CD14-positive monocyte (primary cell): ENCODE results near the gene SFI1. TPM values are rescaled to one million over a fixed set of nuclear protein-coding genes. Genes with fewer than 3 reads are reported as not detected.
A peak's percentile ranks its signal among the peaks of the same experiment; 100 is the strongest.
"Not testable (repeated sequence)": the region's sequence is repeated elsewhere in the genome, so short reads cannot be mapped to it uniquely, and the experiment has no call there.

Source experiments
- DNase-seq, 3 donors: peaks; one replicate each; pipeline ENCODE4 v3.0.0-alpha.2; 2011 to 2022
- H2AFZ ChIP-seq: 2 replicates; pipeline ENCODE4 v1.6.0; 2012; ENCODE audit warnings: mild to moderate bottlenecking, low read depth, low read length, inconsistent platforms; ENCODE audit not compliant: insufficient read depth, poor library complexity, severe bottlenecking
- H3K27ac ChIP-seq, 2 donors: 1 replicate in 1 of 2; 2 replicates in 1 of 2; pipeline ENCODE4 v1.5.1; 2012 to 2013; ENCODE audit warnings: low read length in 2 of 2, control low read depth in 1 of 2, inconsistent platforms in 1 of 2, low read depth in 1 of 2, mild to moderate bottlenecking in 1 of 2
- H3K27me3 ChIP-seq, 2 donors: one replicate each; pipeline versions ENCODE4 v1.6.0 to v1.6.1; 2011 to 2013; ENCODE audit warnings: low read length in 2 of 2; ENCODE audit not compliant: control insufficient read depth in 2 of 2, insufficient read depth in 2 of 2
- H3K36me3 ChIP-seq, 2 donors: replicated peaks in 1 of 2; 1 replicate in 1 of 2; 2 replicates in 1 of 2; pipeline versions ENCODE4 v1.5.1 to v1.6.1; 2012 to 2013; ENCODE audit warnings: low read length in 2 of 2, control low read depth in 1 of 2, inconsistent platforms in 1 of 2, mild to moderate bottlenecking in 1 of 2; ENCODE audit not compliant: insufficient read depth in 2 of 2, control insufficient read depth in 1 of 2
- H3K4me1 ChIP-seq, 2 donors: 1 replicate in 1 of 2; 2 replicates in 1 of 2; pipeline versions ENCODE4 v1.5.1 to v1.6.1; 2012 to 2013; ENCODE audit warnings: low read length in 2 of 2, control low read depth in 1 of 2, inconsistent platforms in 1 of 2, mild to moderate bottlenecking in 1 of 2, moderate library complexity in 1 of 2; ENCODE audit not compliant: insufficient read depth in 2 of 2, control insufficient read depth in 1 of 2
- H3K4me2 ChIP-seq: replicated peaks from 2 replicates; pipeline ENCODE3; 2012; ENCODE audit warnings: low read length, moderate library complexity, mild to moderate bottlenecking; ENCODE audit not compliant: poor library complexity, severe bottlenecking; ENCODE audit errors: extremely low read depth
- H3K4me3 ChIP-seq, 3 experiments: fragments of 200-600 bp in 1 of 3; sonication (generic) in 1 of 3; replicated peaks in 1 of 3; 1 replicate in 2 of 3; 2 replicates in 1 of 3; pipeline ENCODE4 v1.5.1; 2011 to 2013; ENCODE audit warnings: low read length in 3 of 3, mild to moderate bottlenecking in 3 of 3, control low read depth in 2 of 3, low read depth in 2 of 3, inconsistent platforms in 1 of 3, moderate library complexity in 1 of 3
- H3K79me2 ChIP-seq: 2 replicates; pipeline ENCODE4 v1.6.0; 2012; ENCODE audit warnings: mild to moderate bottlenecking, control low read depth, inconsistent platforms, low read length, moderate library complexity; ENCODE audit not compliant: insufficient read depth
- H3K9ac ChIP-seq: 2 replicates; pipeline ENCODE4 v1.6.0; 2017; ENCODE audit warnings: low read length, mild to moderate bottlenecking; ENCODE audit not compliant: insufficient read depth, poor library complexity, severe bottlenecking
- H3K9me3 ChIP-seq, 2 donors: replicated peaks in 1 of 2; 1 replicate in 1 of 2; 2 replicates in 1 of 2; pipeline versions ENCODE4 v1.5.1 to v1.6.1; 2012 to 2013; ENCODE audit warnings: low read length in 2 of 2, control low read depth in 1 of 2; ENCODE audit not compliant: control insufficient read depth in 1 of 2, insufficient read depth in 1 of 2
- H4K20me1 ChIP-seq: 2 replicates; pipeline ENCODE4 v1.6.0; 2012; ENCODE audit warnings: mild to moderate bottlenecking, low read length, control low read depth, moderate library complexity; ENCODE audit not compliant: insufficient read depth
- H3K27ac Mint-ChIP-seq, 7 donors: one replicate each; pipeline ENCODE4 v1.8.0; 2020; ENCODE audit warnings: mild to moderate bottlenecking in 7 of 7, mixed read lengths in 7 of 7, moderate library complexity in 6 of 7, inconsistent platforms in 2 of 7
- H3K27me3 Mint-ChIP-seq, 3 donors: one replicate each; pipeline ENCODE4 v1.8.0; 2021 to 2022; ENCODE audit warnings: low read depth in 3 of 3, mild to moderate bottlenecking in 3 of 3, mixed read lengths in 3 of 3, moderate library complexity in 3 of 3, inconsistent platforms in 1 of 3
- H3K36me3 Mint-ChIP-seq, 2 donors: one replicate each; pipeline ENCODE4 v1.8.0; 2020; ENCODE audit warnings: mixed read lengths in 2 of 2, inconsistent platforms in 1 of 2, mild to moderate bottlenecking in 1 of 2
- H3K4me1 Mint-ChIP-seq: one replicate; pipeline ENCODE4 v1.8.0; 2020; ENCODE audit warnings: mild to moderate bottlenecking, mixed read lengths
- H3K4me3 Mint-ChIP-seq, 2 donors: one replicate each; pipeline ENCODE4 v1.8.0; 2020; ENCODE audit warnings: mild to moderate bottlenecking in 2 of 2, mixed read lengths in 2 of 2, moderate library complexity in 1 of 2
- H3K9me3 Mint-ChIP-seq, 7 donors: one replicate each; pipeline ENCODE4 v1.8.0; 2020 to 2022; ENCODE audit warnings: mixed read lengths in 7 of 7, mild to moderate bottlenecking in 6 of 7, moderate library complexity in 6 of 7, inconsistent platforms in 2 of 7
- CTCF ChIP-seq: fragments of 200-600 bp; IDR thresholded peaks from one replicate; pipeline ENCODE4 v1.8.0; 2022; ENCODE audit warnings: antibody characterized with exemption, mild to moderate bottlenecking
- WGBS: methylation state at CpG from one replicate; pipeline ENCODE4 v1.1.5; 2013; ENCODE audit warnings: missing lambda C conversion rate; ENCODE audit not compliant: insufficient coverage; 5-methylcytosine and 5-hydroxymethylcytosine counted together
- intact Hi-C, 2 donors: fragments of 100-400 bp; cut with micrococcal nuclease; formaldehyde crosslinking; loops; one replicate each; pipeline versions ENCODE4 v1.15.0 to v1.15.1; 2023
- polyA plus RNA-seq, 3 donors: library from polyadenylated mRNA; depleted of rRNA in 1 of 3; unstranded in 2 of 3; stranded (reverse) in 1 of 3; fragments of 300-500 nt in 2 of 3; fragments of >200 nt in 1 of 3; fragmentation: Illumina TruSeq in 2 of 3; gene quantifications; 1 replicate in 2 of 3; 2 replicates in 1 of 3; pipeline ENCODE4 v1.2.3, GENCODE V29; 2012 to 2021

Gene SFI1
- polyA plus RNA-seq, 3 donors = 1.7 to 43.4 (median 3.6) TPM

DNA sequence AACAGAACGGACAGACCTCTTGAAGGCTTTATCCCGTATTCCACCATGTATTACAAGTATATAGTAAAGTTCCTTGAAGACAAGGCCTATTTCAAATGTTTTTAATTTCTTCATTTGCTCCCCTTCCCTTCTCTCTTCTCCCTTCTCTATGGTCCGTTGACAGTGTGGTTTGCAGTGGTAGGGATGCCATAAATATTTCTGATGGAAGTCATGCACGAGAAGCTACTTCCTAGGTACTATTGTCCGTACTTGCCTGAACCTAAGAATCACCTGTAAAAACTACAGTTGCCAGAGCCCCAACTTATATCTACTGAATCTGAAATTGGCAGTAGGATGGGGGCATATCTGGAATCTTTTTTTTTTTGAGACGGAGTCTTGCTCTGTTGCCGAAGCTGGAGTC, 162.9 kb downstream of the SFI1 start:
- intact Hi-C loops = no loop called here
- H3K9ac ChIP-seq = no peak overlapping the region
- WGBS = no CpG with 5 or more reads among the region's 7 CpGs
- peaks cover 4% of the 10 kb centered on the region for H4K20me1 ChIP-seq
- H3K4me1 Mint-ChIP-seq = peaks cover 22% of the 10 kb centered on the region
- TF ChIP-seq CTCF = no peak
- H3K4me1 ChIP-seq = peaks cover 23 to 24% of the 10 kb centered on the region in 2 donors
- no peaks in the 10 kb centered on the region for H3K27me3 Mint-ChIP-seq
- peak overlapping the region in 1 of 7 donors; percentile 28 for H3K27ac Mint-ChIP-seq
- H3K36me3 Mint-ChIP-seq = peaks cover 0 to 2% of the 10 kb centered on the region in 2 donors
- H3K9me3 Mint-ChIP-seq = no peaks in the 10 kb centered on the region
- H3K4me3 ChIP-seq = no peak overlapping the region
- no peaks in the 10 kb centered on the region for H3K27me3 ChIP-seq
- H3K4me3 Mint-ChIP-seq = no peak overlapping the region
- peaks cover 74% of the 10 kb centered on the region for H3K79me2 ChIP-seq
- H2AFZ ChIP-seq = no peak overlapping the region
- no peak for DNase-seq
- no peak overlapping the region for H3K4me2 ChIP-seq
- H3K9me3 ChIP-seq = no peaks in the 10 kb centered on the region
- H3K36me3 ChIP-seq = no peaks in the 10 kb centered on the region
- no peak overlapping the region for H3K27ac ChIP-seq

DNA sequence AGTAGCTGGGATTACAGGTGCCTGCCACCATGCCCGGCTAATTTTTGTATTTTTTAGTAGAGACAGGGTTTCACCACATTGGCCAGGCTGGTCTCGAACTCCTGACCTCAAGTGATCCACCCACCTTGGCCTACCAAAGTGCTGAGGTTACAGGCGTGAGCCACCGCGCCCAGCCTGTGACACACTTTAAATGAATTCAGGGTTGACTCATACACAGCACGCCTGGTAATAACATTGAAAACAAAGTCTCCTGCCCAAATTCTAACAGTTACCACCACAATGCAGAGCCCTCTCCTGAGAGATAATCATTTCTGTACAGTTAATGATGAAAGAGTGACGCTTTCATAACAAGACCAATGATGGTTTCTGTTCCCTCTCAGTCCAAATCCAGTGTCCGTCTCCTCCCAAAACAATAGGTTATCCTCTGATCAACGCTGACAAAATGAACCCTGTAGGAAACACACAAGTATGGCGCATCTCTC, 164.6 kb downstream of the SFI1 start:
- not testable (repeated sequence) for H3K36me3 ChIP-seq, H3K27me3 Mint-ChIP-seq, H3K36me3 Mint-ChIP-seq, H3K27me3 ChIP-seq, H3K9me3 ChIP-seq, H4K20me1 ChIP-seq, H3K9me3 Mint-ChIP-seq
- peak overlapping the region; percentile 83 for H3K9ac ChIP-seq
- Mint-ChIP-seq H3K27ac (peak overlapping the region; percentile 94 to 97 (median 96)), H3K4me3 (peak overlapping the region; percentile 99 to 100), H3K4me1 (peaks cover 23% of the 10 kb centered on the region)
- H3K27ac ChIP-seq = peak overlapping the region; percentile 45 to 95
- H3K4me3 ChIP-seq = peak overlapping the region; percentile 57 to 100 (median 92)
- peaks cover 23 to 29% of the 10 kb centered on the region in 2 donors for H3K4me1 ChIP-seq
- peak overlapping the region; percentile 95 for H2AFZ ChIP-seq
- WGBS = 47% methylated on average over 7 of the region's 10 CpGs
- H3K4me2 ChIP-seq = peak overlapping the region; percentile 100
- peaks cover 60% of the 10 kb centered on the region for H3K79me2 ChIP-seq
- DNase-seq = peak; percentile 23 to 51 (median 41)
- intact Hi-C loops = loop anchor here (2.0 to 10.0 kb wide), 3 partner anchors 22 to 284 kb away; partner anchors contain the start of genes YWHAH (in 2 of the 2), DEPDC5 (in 1 of the 2) and PRR14L (in 1 of the 2)
